Common myeloid progenitor, CD34-positive (primary cell): ENCODE results near the gene PDE4B.

Experiments used
- CTCF ChIA-PET: fragments of 350-600 bp; sonication (Branson Sonifier 250); formaldehyde crosslinking; loops from one replicate; lab custom pipeline; 2021; ENCODE audit warnings: antibody characterized with exemption; lab: Charles Lee
- POLR2A ChIA-PET: fragments of 350-600 bp; sonication (Branson Sonifier 250); formaldehyde crosslinking; loops from one replicate; lab custom pipeline; 2021; ENCODE audit warnings: antibody characterized with exemption; lab: Charles Lee
- DNase-seq, 3 donors: peaks; one replicate each; pipeline versions ENCODE4 v3.0.0 to v3.0.0-alpha.2; 2013
- H3K27ac ChIP-seq, 2 experiments: 1 replicate in 1 of 2; 2 replicates in 1 of 2; pipeline ENCODE4 v1.7.0; 2013; ENCODE audit warnings: inconsistent platforms in 2 of 2, low read length in 2 of 2, mild to moderate bottlenecking in 2 of 2, low read depth in 1 of 2, moderate library complexity in 1 of 2; ENCODE audit not compliant: severe bottlenecking in 2 of 2, insufficient read depth in 1 of 2, poor library complexity in 1 of 2
- H3K27me3 ChIP-seq, 5 experiments: replicated peaks in 2 of 5; 1 replicate in 3 of 5; 2 replicates in 2 of 5; pipeline versions ENCODE4 v1.6.1 to v1.7.0; 2013; ENCODE audit warnings: low read length in 4 of 5, mild to moderate bottlenecking in 2 of 5, moderate library complexity in 2 of 5, inconsistent platforms in 1 of 5; ENCODE audit not compliant: insufficient read depth in 5 of 5, control insufficient read depth in 4 of 5
- H3K36me3 ChIP-seq, 4 experiments: 1 replicate in 2 of 4; 2 replicates in 2 of 4; pipeline versions ENCODE4 v1.6.1 to v1.7.0; 2013; ENCODE audit warnings: low read length in 3 of 4, control low read depth in 1 of 4, mild to moderate bottlenecking in 1 of 4; ENCODE audit not compliant: control insufficient read depth in 4 of 4, insufficient read depth in 4 of 4
- H3K4me1 ChIP-seq, 4 experiments: 1 replicate in 3 of 4; 2 replicates in 1 of 4; pipeline versions ENCODE4 v1.6.1 to v1.7.1; 2013; ENCODE audit warnings: low read length in 3 of 4, mild to moderate bottlenecking in 3 of 4, control low read depth in 1 of 4, inconsistent platforms in 1 of 4, moderate library complexity in 1 of 4; ENCODE audit not compliant: control insufficient read depth in 4 of 4, insufficient read depth in 4 of 4; ENCODE audit errors: control extremely low read depth in 1 of 4
- H3K4me3 ChIP-seq, 7 experiments: 1 replicate in 4 of 7; 2 replicates in 3 of 7; pipeline versions ENCODE4 v1.5.1 to v1.7.0; 2013; ENCODE audit warnings: mild to moderate bottlenecking in 7 of 7, low read length in 6 of 7, moderate library complexity in 6 of 7, inconsistent platforms in 2 of 7, low read depth in 2 of 7, control low read depth in 1 of 7; ENCODE audit not compliant: insufficient read depth in 4 of 7, control insufficient read depth in 1 of 7; ENCODE audit errors: extremely low read depth in 1 of 7
- H3K9me3 ChIP-seq, 5 experiments: 1 replicate in 4 of 5; 2 replicates in 1 of 5; pipeline versions ENCODE4 v1.6.1 to v1.7.1; 2013; ENCODE audit warnings: low read length in 4 of 5, mild to moderate bottlenecking in 2 of 5, inconsistent platforms in 1 of 5, low read depth in 1 of 5, moderate library complexity in 1 of 5; ENCODE audit not compliant: control insufficient read depth in 4 of 5, insufficient read depth in 2 of 5; ENCODE audit errors: control extremely low read depth in 1 of 5
- WGBS: methylation state at CpG from one replicate; pipeline ENCODE4 v1.1.5; 2013; ENCODE audit not compliant: insufficient coverage; 5-methylcytosine and 5-hydroxymethylcytosine counted together

Gene PDE4B

DNA sequence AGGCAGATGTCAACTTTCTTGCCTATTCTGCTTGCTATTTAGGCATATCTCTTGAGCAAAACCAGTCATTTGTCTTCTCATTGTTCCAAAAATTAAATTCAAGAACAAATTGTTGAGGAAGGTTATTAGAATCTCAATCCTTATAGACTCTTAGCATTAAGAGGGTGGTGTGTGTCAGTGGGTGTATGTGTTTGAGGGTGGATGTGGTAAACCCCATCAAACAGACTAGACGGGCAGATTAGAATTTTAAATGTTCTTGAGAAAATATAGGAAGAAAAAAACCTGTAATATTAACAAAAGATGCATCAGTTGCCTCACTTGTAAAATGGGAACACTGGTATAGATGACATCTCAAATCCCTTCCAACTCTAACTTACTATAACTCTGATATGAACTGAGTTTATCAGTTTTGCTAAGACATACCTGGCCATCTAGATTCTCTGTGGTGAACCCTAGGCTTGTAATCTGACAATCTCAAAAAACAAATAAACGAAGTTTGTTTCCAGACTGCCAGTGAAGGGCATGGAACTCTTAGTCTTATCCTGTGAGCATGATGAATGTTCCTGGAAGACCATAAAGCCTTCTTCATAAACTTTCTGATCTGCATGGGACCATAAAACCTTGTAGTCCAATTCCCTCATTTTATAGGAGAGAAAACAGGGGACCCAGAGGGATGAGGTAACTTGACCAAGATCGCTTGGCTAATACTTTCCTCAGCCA lies 564.9 kb downstream of the PDE4B start:
- H3K36me3 ChIP-seq: peaks cover 8 to 24% (median 16%) of the 10 kb centered on the region in 4 experiments
- CTCF ChIA-PET: interaction anchor here (1.0 to 2.4 kb wide), 7 partner anchors 27 to 105 kb away, joined by 3 to 9 read pairs (median 4); no protein-coding TSS in a partner anchor
- POLR2A ChIA-PET: no interaction called here
- H3K27me3 ChIP-seq: no peaks in the 10 kb centered on the region
- 100% methylated on average over 1 of the region's 3 CpGs for WGBS
- no peak overlapping the region for H3K4me3 ChIP-seq
- H3K27ac ChIP-seq: no peak overlapping the region
- peak in 1 of 3 donors; percentile 44 for DNase-seq
- peaks cover 6 to 19% (median 14%) of the 10 kb centered on the region in 4 experiments for H3K4me1 ChIP-seq
- H3K9me3 ChIP-seq: no peaks in the 10 kb centered on the region

GRCh38 chr1:66359269-66359668 lies 566.6 kb downstream of the PDE4B start:
- POLR2A ChIA-PET: interaction anchor here (0.5 kb wide), 1 partner anchor 84 kb away, joined by 3 read pairs; no protein-coding TSS in a partner anchor
- CTCF ChIA-PET: interaction anchor here (0.7 to 3.7 kb wide), 8 partner anchors 9 to 108 kb away, joined by 3 to 18 read pairs (median 8); no protein-coding TSS in a partner anchor
- 100% methylated on average over 1 of the region's 1 CpG for WGBS
- H3K9me3 ChIP-seq: no peaks in the 10 kb centered on the region
- no peaks in the 10 kb centered on the region for H3K27me3 ChIP-seq
- peaks cover 5 to 7% (median 7%) of the 10 kb centered on the region in 4 experiments for H3K4me1 ChIP-seq
- DNase-seq: no peak
- no peak overlapping the region for H3K4me3 ChIP-seq
- H3K27ac ChIP-seq: no peak overlapping the region
- H3K36me3 ChIP-seq: peaks cover 8 to 40% (median 25%) of the 10 kb centered on the region in 4 experiments

DNA sequence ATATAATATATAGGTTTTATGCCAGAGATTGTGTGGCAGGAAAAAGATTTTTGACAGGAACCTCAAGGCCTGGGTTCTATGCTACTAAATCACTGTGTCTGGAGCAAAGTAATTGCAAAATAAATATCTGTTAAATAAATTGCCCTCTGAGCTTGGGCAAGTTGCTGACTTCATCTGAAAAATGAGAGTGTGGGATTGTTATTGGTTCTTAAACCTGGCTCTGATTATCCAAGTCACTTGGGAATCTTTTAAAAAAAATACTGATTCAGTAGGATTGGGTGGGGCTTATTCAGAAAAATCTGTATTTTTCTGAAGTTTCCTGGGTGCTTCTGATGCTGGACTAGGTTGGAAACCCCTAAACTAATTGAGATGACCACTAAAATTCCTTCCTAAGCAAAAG lies 567.1 kb downstream of the PDE4B start:
- no peak for DNase-seq
- ChIA-PET CTCF (interaction anchor here (0.7 to 3.7 kb wide), 11 partner anchors 8 to 108 kb away, joined by 3 to 18 read pairs (median 6); no protein-coding TSS in a partner anchor), POLR2A (no interaction called here)
- Histone ChIP-seq H3K9me3 (no peaks in the 10 kb centered on the region), H3K27me3 (no peaks in the 10 kb centered on the region), H3K4me1 (peaks cover 0 to 5% (median 3%) of the 10 kb centered on the region in 4 experiments), H3K27ac (no peak overlapping the region), H3K4me3 (no peak overlapping the region), H3K36me3 (peaks cover 10 to 45% (median 28%) of the 10 kb centered on the region in 4 experiments)

DNA sequence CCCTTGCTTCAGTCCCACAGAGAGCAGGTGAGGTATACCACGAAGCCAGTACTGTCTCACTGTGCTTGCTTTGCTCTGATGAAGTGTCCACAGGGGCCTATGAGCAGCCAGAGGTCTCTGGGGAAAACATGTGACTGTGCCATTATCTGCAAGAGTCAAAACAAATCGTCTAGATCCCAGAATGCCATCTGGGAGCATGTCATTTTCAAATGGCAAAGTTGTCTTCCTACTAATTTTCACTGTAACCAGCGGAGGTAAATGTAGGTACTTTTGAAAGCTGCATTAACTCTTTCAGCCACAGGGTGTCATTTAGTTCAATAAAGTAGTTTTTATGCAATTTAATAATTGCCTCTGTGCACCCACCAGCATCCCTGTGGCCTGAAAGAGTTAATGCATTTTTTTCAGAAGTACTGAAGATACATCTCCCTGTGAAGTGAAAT lies 567.6 kb downstream of the PDE4B start:
- ChIA-PET CTCF (interaction anchor here (0.7 to 3.7 kb wide), 12 partner anchors 8 to 109 kb away, joined by 3 to 18 read pairs (median 5); no protein-coding TSS in a partner anchor), POLR2A (interaction anchor here (1.0 kb wide), 1 partner anchor 15 kb away, joined by 4 read pairs; no protein-coding TSS in a partner anchor)
- peak; percentile 44 to 56 (median 49) for DNase-seq
- H3K4me3 ChIP-seq: no peak overlapping the region
- H3K9me3 ChIP-seq: no peaks in the 10 kb centered on the region
- H3K36me3 ChIP-seq: peaks cover 12 to 50% (median 31%) of the 10 kb centered on the region in 4 experiments
- H3K27ac ChIP-seq: no peak overlapping the region
- H3K27me3 ChIP-seq: no peaks in the 10 kb centered on the region
- WGBS: 63% methylated on average over 2 of the region's 3 CpGs
- peaks cover 0 to 5% (median 3%) of the 10 kb centered on the region in 4 experiments for H3K4me1 ChIP-seq

GRCh38 chr1:66364578-66365391 lies 572.1 kb downstream of the PDE4B start:
- Histone ChIP-seq H3K9me3 (no peaks in the 10 kb centered on the region), H3K4me3 (no peak overlapping the region), H3K36me3 (peaks cover 17 to 65% (median 54%) of the 10 kb centered on the region in 4 experiments), H3K27ac (no peak overlapping the region), H3K4me1 (peaks cover 3 to 15% (median 10%) of the 10 kb centered on the region in 4 experiments), H3K27me3 (no peaks in the 10 kb centered on the region)
- CTCF ChIA-PET: interaction anchor here (3.2 to 5.5 kb wide), 4 partner anchors 12 to 111 kb away, joined by 15 to 36 read pairs (median 22); no protein-coding TSS in a partner anchor
- 100% methylated on average over 1 of the region's 2 CpGs for WGBS
- DNase-seq: no peak
- POLR2A ChIA-PET: interaction anchor here (0.6 kb wide), 1 partner anchor 81 kb away, joined by 3 read pairs; no protein-coding TSS in a partner anchor

GRCh38 chr1:66365635-66366034 lies 572.9 kb downstream of the PDE4B start:
- POLR2A ChIA-PET: no interaction called here
- WGBS: 100% methylated on average over 2 of the region's 3 CpGs
- CTCF ChIA-PET: interaction anchor here (3.2 to 5.5 kb wide), 4 partner anchors 11 to 111 kb away, joined by 15 to 36 read pairs (median 22); no protein-coding TSS in a partner anchor

More at GRCh38 chr1:66365635-66366034, 572.9 kb downstream of the PDE4B start:
- Histone ChIP-seq H3K36me3 (peaks cover 17 to 70% (median 58%) of the 10 kb centered on the region in 4 experiments), H3K27me3 (no peaks in the 10 kb centered on the region), H3K4me1 (peaks cover 6 to 15% (median 12%) of the 10 kb centered on the region in 4 experiments), H3K9me3 (no peaks in the 10 kb centered on the region), H3K4me3 (no peak overlapping the region), H3K27ac (no peak overlapping the region)
- no peak for DNase-seq
